Stimulated activated memory B cell treated with anti-CD40 and anti-IgM and Interleukin-4, amounts not matched to agents 10 μg/mL and 1 μg/mL and 100 μg/mL, for 72 hours (primary cell): Measurements from ENCODE around the gene LGALS4.
A peak's percentile ranks its signal among the peaks of the same experiment; 100 is the strongest.
"Not testable (repeated sequence)": the region's sequence is repeated elsewhere in the genome, so short reads cannot be mapped to it uniquely, and the experiment has no call there.

Experiments
- ATAC-seq: fragments of 150-1000 bp; cut with Tn5 transposase; 2 replicates; pipeline ENCODE4 v1.10.0; 2021
- H3K27ac Mint-ChIP-seq: one replicate; pipeline ENCODE4 v1.8.0; 2022; ENCODE audit warnings: mild to moderate bottlenecking, mixed read lengths
- H3K27me3 Mint-ChIP-seq: one replicate; pipeline ENCODE4 v1.8.0; 2022; ENCODE audit warnings: mixed read lengths
- H3K36me3 Mint-ChIP-seq: one replicate; pipeline ENCODE4 v1.8.0; 2022; ENCODE audit warnings: mixed read lengths
- H3K4me1 Mint-ChIP-seq: one replicate; pipeline ENCODE4 v1.8.0; 2022; ENCODE audit warnings: mixed read lengths
- H3K4me3 Mint-ChIP-seq: one replicate; pipeline ENCODE4 v1.8.0; 2022; ENCODE audit warnings: mild to moderate bottlenecking, moderate library complexity, mixed read lengths
- H3K9me3 Mint-ChIP-seq: one replicate; pipeline ENCODE4 v1.8.0; 2022; ENCODE audit warnings: mixed read lengths

Gene LGALS4

DNA sequence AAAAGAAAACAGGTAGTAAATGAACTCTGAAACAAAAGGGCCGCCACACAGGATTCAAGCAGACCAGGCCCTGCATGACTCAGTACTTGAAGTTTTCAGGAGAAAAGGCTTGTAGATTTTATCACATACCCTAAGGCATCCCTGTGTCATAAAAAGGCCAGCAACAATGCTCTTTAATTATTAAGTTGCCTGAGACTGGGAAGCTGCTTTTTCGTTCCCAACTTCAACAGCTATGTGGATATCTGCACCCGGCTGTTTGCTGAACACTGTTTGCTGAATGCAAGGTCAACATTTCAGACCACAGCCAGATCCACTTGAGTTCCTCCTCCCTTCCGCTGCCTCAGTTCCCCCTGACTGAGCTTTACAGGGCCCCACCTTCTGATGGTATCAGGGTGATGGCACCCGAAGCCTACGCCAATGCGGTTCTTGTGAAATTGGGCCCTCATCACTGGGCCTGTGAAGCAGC lies 24.9 kb upstream of the LGALS4 start:
- peaks cover 35% of the 10 kb centered on the region for H3K4me1 Mint-ChIP-seq
- no peak overlapping the region for H3K4me3 Mint-ChIP-seq
- peaks cover 60% of the 10 kb centered on the region for H3K36me3 Mint-ChIP-seq
- no peaks in the 10 kb centered on the region for H3K9me3 Mint-ChIP-seq
- ATAC-seq, result no peak
- no peak overlapping the region for H3K27ac Mint-ChIP-seq
- no peaks in the 10 kb centered on the region for H3K27me3 Mint-ChIP-seq

DNA sequence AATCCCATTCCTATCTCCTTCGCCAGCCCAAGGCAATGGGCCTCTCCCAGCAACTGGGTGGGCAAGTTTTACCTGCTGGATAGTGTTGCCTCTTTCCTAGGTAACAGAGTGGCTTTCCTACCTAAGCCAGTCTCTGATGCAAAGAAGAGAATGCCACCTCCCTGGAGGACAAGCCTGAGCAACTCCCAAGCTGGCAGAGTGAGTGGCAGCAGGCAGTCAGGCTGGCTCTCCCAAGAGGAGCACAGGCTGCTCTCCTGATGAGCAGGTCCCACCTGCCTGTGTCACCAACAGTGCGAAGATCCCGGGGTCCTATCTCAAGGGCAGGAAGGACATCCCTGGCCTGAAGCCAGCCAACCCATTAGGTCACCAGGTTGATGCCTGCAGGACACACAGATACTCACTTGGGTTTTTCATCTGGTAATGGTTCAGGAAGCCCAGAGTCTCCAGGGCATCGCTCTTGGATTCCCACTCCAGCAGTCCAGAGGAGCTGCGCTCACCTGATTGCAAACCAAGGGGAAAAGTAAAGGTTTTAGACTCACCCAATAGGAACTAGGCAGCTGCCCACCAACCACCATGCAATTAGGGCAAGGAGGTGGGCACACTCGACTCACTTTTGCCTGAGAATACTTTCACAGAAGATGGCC lies 24.4 kb upstream of the LGALS4 start:
- Mint-ChIP-seq H3K4me1 (peaks cover 35% of the 10 kb centered on the region), H3K9me3 (no peaks in the 10 kb centered on the region), H3K4me3 (no peak overlapping the region), H3K27ac (no peak overlapping the region), H3K27me3 (no peaks in the 10 kb centered on the region), H3K36me3 (peaks cover 54% of the 10 kb centered on the region)
- no peak for ATAC-seq

DNA sequence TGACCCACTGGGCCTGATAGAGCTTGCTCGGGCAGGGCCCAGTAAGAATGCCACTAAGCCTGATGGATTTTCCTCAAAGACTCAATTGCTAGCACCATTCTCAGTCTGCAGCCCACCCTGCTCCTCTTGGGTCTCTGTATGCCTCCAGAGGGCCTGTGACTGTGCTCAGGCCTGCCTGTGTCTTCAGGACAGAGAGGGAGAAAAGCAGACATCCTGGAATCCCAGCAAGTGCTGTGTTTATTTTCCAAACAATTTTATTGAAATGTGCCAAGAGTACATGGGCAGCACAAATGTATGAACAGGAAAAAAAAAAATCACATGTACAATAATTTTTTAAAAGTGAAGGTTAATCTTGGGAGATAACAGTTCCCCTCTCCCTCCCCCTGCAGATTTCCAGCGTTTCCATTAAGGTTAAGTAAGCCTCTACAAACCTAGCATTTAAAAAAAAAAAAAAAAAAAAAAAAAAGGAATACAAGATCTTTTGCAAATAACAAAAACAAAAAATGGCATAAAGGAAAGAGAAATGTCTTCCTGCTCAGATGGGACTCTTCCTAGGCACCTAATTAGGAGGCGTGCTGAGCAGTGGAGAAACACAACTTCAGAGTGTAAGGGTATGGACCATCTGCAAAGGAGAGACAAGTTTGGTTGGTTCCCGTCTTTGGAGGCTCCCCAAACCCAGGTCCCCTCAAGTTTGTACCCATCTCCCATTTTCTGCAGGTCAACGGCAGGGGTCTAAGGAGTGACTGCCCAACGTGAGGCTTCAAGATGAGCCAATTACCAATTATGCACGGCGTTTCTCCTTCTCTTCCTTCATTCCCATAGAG lies 23.6 kb upstream of the LGALS4 start:
- ATAC-seq, result no peak
- Mint-ChIP-seq H3K27ac (no peak overlapping the region), H3K4me1 (peaks cover 36% of the 10 kb centered on the region), H3K27me3 (no peaks in the 10 kb centered on the region), H3K4me3 (no peak overlapping the region), H3K9me3 (no peaks in the 10 kb centered on the region), H3K36me3 (peaks cover 49% of the 10 kb centered on the region)

DNA sequence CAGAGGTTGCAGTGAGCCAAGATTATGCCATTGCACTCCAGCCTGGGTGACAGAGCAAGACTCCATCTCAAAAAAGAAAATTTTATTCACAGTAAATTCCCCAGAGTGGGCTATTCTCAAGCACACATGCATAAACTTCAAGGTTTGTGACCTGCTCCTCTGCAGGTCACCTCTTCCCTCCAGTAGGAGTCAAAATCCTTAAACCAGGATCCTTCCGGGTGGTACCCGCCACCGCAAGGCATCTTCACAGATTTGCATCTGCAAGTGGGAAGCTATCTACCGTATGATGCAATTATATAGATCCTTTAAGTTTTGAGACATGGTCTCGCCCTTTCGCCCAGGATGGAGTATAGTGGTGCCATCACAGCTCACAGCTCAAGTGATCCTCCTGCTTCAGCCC lies 21.8 kb upstream of the LGALS4 start:
- Mint-ChIP-seq H3K27ac (no peak overlapping the region), H3K36me3 (peaks cover 44% of the 10 kb centered on the region), H3K4me1 (peaks cover 40% of the 10 kb centered on the region), H3K27me3 (no peaks in the 10 kb centered on the region), H3K9me3 (no peaks in the 10 kb centered on the region), H3K4me3 (no peak overlapping the region)
- no peak for ATAC-seq

GRCh38 chr19:38834104-38834490 lies 21.4 kb upstream of the LGALS4 start:
- ATAC-seq, result no peak
- H3K36me3 Mint-ChIP-seq, result peaks cover 41% of the 10 kb centered on the region
- H3K4me1 Mint-ChIP-seq, result peaks cover 38% of the 10 kb centered on the region
- H3K27ac Mint-ChIP-seq, result no peak overlapping the region
- H3K9me3 Mint-ChIP-seq, result no peaks in the 10 kb centered on the region
- no peak overlapping the region for H3K4me3 Mint-ChIP-seq
- H3K27me3 Mint-ChIP-seq, result no peaks in the 10 kb centered on the region

DNA sequence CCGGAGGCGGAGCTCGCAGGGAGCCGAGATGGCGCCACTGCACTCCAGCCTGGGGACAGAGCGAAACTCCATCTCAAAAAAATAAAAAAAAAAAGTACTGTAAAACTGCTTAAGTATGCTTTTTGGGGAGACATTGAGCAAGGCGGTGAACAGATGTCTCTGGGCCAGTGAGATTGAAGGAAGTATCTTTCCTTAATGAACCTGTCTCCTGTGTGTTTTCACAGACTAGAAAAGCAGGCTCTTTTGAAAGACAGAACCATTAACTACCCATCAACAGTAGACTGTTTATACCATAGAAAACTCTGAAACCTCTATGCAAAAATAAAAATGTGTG lies 20.3 kb upstream of the LGALS4 start:
- ATAC-seq, result no peak
- peaks cover 38% of the 10 kb centered on the region for H3K36me3 Mint-ChIP-seq
- peaks cover 35% of the 10 kb centered on the region for H3K4me1 Mint-ChIP-seq
- no peaks in the 10 kb centered on the region for H3K27me3 Mint-ChIP-seq
- no peaks in the 10 kb centered on the region for H3K9me3 Mint-ChIP-seq
- peak overlapping the region; percentile 99 for H3K27ac Mint-ChIP-seq
- H3K4me3 Mint-ChIP-seq, result no peak overlapping the region

DNA sequence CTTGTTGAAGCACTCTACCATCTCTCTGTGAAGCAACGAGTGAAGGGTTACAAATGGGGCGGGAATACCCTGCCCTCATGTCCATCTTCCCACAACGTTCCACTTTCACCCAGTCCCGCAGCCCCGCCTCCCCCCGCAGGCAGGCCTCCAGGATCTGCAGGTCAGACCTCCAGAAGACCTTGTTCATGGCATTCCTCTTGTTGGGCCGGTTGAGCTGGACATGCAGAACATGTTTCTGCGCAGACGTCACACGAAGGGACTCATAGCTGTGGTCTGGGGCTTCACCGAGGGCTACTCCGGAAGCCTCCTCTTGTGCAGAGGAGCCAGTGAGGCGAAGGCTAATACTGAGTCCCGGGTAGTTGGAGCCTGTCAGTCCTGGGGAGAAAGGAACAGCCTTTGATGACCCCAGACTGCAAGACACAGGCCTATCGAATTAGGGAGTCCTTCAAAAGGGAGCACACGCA lies 18.4 kb upstream of the LGALS4 start:
- peak; percentile 65 for ATAC-seq
- peaks cover 44% of the 10 kb centered on the region for H3K4me1 Mint-ChIP-seq
- H3K4me3 Mint-ChIP-seq, result peak overlapping the region; percentile 97
- H3K27ac Mint-ChIP-seq, result peak overlapping the region; percentile 99
- peaks cover 40% of the 10 kb centered on the region for H3K36me3 Mint-ChIP-seq
- H3K9me3 Mint-ChIP-seq, result no peaks in the 10 kb centered on the region
- H3K27me3 Mint-ChIP-seq, result no peaks in the 10 kb centered on the region

GRCh38 chr19:38830039-38830733 lies 17.4 kb upstream of the LGALS4 start:
- no peaks in the 10 kb centered on the region for H3K27me3 Mint-ChIP-seq

GRCh38 chr19:38829203-38829602 lies 16.5 kb upstream of the LGALS4 start:
- Mint-ChIP-seq H3K4me1 (peaks cover 44% of the 10 kb centered on the region), H3K36me3 (peaks cover 42% of the 10 kb centered on the region)
- ATAC-seq, H3K27ac Mint-ChIP-seq, H3K27me3 Mint-ChIP-seq, H3K4me3 Mint-ChIP-seq, H3K9me3 Mint-ChIP-seq: not testable (repeated sequence)

More at GRCh38 chr19:38830039-38830733, 17.4 kb upstream of the LGALS4 start:
- H3K4me3 Mint-ChIP-seq, result peak overlapping the region; percentile 97
- peaks cover 34% of the 10 kb centered on the region for H3K36me3 Mint-ChIP-seq
- no peaks in the 10 kb centered on the region for H3K9me3 Mint-ChIP-seq
- peak overlapping the region; percentile 99 for H3K27ac Mint-ChIP-seq
- no peak for ATAC-seq
- peaks cover 44% of the 10 kb centered on the region for H3K4me1 Mint-ChIP-seq

DNA sequence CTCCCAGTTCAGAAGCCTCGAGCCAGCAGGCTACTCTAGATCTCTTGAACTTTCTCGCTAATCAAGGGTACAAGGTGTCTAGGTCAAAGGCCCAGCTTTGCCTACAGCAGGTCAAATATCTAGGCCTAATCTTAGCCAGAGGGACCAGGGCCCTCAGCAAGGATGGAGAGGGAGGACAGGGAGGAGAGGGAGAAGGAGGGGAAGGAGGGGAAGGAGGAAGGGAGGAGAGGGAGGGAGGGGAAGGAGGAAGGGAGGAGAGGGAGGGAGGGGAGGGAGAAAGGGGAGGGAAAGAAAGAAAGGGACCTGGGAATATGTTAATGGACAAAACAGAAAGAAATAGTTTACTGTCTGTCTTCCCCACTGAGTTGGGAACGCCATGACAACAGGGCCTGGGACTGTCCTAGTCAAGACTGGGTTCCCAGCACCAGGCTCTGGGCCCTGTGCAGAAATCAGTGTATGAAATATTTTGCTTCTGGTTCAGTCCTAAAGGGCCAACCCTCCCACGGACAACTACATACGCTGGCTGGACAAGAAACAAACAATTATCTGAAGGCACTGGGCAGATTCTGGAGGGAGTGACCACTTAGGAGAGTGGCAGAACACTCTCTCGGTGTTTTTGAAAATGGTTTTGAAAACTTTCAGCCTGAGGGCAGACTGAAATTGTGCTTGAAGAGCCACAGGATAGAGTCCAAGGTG lies 14.3 kb upstream of the LGALS4 start:
- Mint-ChIP-seq H3K36me3 (peaks cover 60% of the 10 kb centered on the region), H3K27ac (no peak overlapping the region), H3K4me3 (no peak overlapping the region), H3K9me3 (peaks cover 3% of the 10 kb centered on the region), H3K27me3 (no peaks in the 10 kb centered on the region), H3K4me1 (peaks cover 41% of the 10 kb centered on the region)
- no peak for ATAC-seq

- peaks cover 57% of the 10 kb centered on the region for H3K36me3 Mint-ChIP-seq
These were observed 13.2 kb upstream of the LGALS4 start for GRCh38 chr19:38825936-38826335.

DNA sequence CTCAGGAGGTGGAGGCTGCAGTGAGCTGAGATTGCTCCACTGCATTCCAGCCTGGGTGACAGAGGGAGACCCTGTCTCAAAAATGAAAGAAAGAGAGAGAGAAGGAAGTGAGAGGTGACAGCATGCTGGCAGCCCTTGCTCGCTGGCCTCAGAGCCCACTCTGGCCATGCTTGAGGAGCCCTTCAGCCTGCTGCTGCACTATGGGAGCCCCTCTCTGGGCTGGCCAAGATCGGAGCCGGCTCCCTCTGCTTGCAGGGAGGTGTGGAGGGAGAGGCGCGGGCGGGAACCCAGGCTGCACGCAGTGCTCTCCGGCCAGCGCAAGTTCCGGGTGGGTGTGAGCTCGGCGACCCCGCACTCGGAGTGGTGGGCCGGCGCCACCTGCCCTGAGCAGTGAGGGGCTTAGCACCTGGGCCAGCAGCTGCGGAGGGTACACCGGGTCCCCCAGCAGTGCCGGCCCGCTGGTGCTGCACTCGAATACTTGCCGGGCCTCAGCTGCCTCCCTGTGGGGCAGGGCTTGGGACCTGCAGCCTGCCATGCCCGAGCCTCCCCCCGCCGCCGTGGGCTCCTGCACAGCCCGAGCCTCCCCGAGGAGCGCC lies 8.6 kb upstream of the LGALS4 start:
- H3K27me3 Mint-ChIP-seq, ATAC-seq, H3K4me3 Mint-ChIP-seq, H3K27ac Mint-ChIP-seq, H3K9me3 Mint-ChIP-seq: not testable (repeated sequence)
- H3K36me3 Mint-ChIP-seq, result peaks cover 52% of the 10 kb centered on the region
- H3K4me1 Mint-ChIP-seq, result peaks cover 14% of the 10 kb centered on the region

More at GRCh38 chr19:38825936-38826335, 13.2 kb upstream of the LGALS4 start:
- not testable (repeated sequence) for ATAC-seq, H3K27ac Mint-ChIP-seq, H3K4me3 Mint-ChIP-seq, H3K9me3 Mint-ChIP-seq, H3K27me3 Mint-ChIP-seq
- H3K4me1 Mint-ChIP-seq, result peaks cover 34% of the 10 kb centered on the region

GRCh38 chr19:38819231-38819920 lies 6.6 kb upstream of the LGALS4 start:
- Mint-ChIP-seq H3K36me3 (peaks cover 57% of the 10 kb centered on the region), H3K27me3 (no peaks in the 10 kb centered on the region), H3K27ac (no peak overlapping the region), H3K9me3 (peaks cover 3% of the 10 kb centered on the region), H3K4me1 (peaks cover 14% of the 10 kb centered on the region), H3K4me3 (no peak overlapping the region)
- no peak for ATAC-seq

GRCh38 chr19:38817081-38817480 lies 4.3 kb upstream of the LGALS4 start:
- Mint-ChIP-seq H3K4me3 (no peak overlapping the region), H3K27me3 (no peaks in the 10 kb centered on the region), H3K9me3 (no peaks in the 10 kb centered on the region), H3K36me3 (peaks cover 37% of the 10 kb centered on the region), H3K4me1 (peaks cover 8% of the 10 kb centered on the region), H3K27ac (no peak overlapping the region)
- no peak for ATAC-seq
